Mucosa of rectum (tissue), 2 donors: ENCODE measurements around the gene RBM45.
"Not testable (repeated sequence)": the region's sequence is repeated elsewhere in the genome, so short reads cannot be mapped to it uniquely, and the experiment has no call there.

Source experiments
- H3K27ac ChIP-seq, 2 donors: one replicate each; pipeline ENCODE4 v1.7.0; 2013; ENCODE audit warnings: inconsistent platforms in 2 of 2, low read depth in 2 of 2, low read length in 2 of 2
- H3K27me3 ChIP-seq, 2 donors: one replicate each; pipeline ENCODE4 v1.7.0; 2013; ENCODE audit warnings: low read length in 2 of 2; ENCODE audit not compliant: control insufficient read depth in 2 of 2, insufficient read depth in 2 of 2
- H3K36me3 ChIP-seq, 2 donors: one replicate each; pipeline ENCODE4 v1.7.0; 2013; ENCODE audit warnings: low read length in 2 of 2; ENCODE audit not compliant: control insufficient read depth in 2 of 2, insufficient read depth in 2 of 2
- H3K4me1 ChIP-seq, 2 donors: one replicate each; pipeline ENCODE4 v1.7.0; 2013; ENCODE audit warnings: low read length in 2 of 2, mild to moderate bottlenecking in 1 of 2; ENCODE audit not compliant: control insufficient read depth in 2 of 2, insufficient read depth in 2 of 2
- H3K4me3 ChIP-seq, 2 donors: one replicate each; pipeline ENCODE4 v1.7.0; 2013; ENCODE audit warnings: low read length in 2 of 2
- H3K9ac ChIP-seq, 2 donors: one replicate each; pipeline ENCODE4 v1.7.0; 2013; ENCODE audit warnings: low read length in 2 of 2, low read depth in 1 of 2, mild to moderate bottlenecking in 1 of 2
- H3K9me3 ChIP-seq, 2 donors: one replicate each; pipeline ENCODE4 v1.7.0; 2013; ENCODE audit warnings: low read length in 2 of 2; ENCODE audit not compliant: control insufficient read depth in 2 of 2
- donor health status: healthy.
- donor health status: Normal muscosa, but diverticular disease.

The RBM45 gene

DNA sequence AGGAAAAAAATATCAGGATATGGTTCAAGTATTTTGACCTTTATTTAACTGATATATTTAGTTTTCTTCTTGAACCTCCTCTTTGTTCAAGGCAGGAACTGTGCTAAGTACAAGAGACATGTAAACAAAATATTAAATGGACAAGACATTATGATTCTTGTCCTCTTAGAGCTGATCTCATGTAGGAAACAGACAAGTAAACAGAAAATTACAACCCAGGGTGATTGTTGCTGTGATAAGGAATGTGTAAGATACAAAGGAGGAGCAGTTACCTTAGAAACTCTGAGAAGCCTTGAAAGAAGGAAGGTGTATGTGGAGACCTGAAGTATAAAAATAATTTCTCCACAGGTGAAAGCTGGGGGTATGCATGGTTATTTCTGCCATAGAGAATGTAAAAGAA is 12.9 kb downstream of the RBM45 start:
- Histone ChIP-seq H3K9ac (no peak overlapping the region), H3K27me3 (no peaks in the 10 kb centered on the region), H3K4me3 (no peak overlapping the region), H3K4me1 (no peaks in the 10 kb centered on the region), H3K9me3 (no peaks in the 10 kb centered on the region), H3K36me3 (peaks cover 36 to 42% of the 10 kb centered on the region in 2 donors), H3K27ac (no peak overlapping the region)

DNA sequence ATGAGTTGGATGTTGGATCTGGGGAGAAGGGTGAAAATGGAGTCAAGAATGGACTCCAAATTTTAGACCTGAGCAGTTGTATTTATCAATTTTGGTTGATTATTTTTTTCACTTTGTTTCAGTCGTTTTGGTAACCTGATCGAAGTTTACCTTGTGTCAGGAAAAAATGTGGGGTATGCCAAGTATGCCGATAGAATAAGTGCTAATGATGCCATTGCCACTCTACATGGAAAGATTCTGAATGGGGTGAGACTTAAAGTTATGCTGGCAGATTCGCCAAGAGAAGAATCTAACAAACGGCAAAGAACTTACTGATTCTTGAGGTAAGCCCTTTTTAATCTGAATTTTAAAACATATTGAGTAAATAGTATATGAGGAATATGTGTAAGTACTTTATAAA is 13.6 kb downstream of the RBM45 start:
- Histone ChIP-seq H3K27me3 (no peaks in the 10 kb centered on the region), H3K9me3 (no peaks in the 10 kb centered on the region), H3K4me1 (no peaks in the 10 kb centered on the region), H3K27ac (no peak overlapping the region), H3K4me3 (no peak overlapping the region), H3K36me3 (peaks cover 31 to 38% of the 10 kb centered on the region in 2 donors), H3K9ac (no peak overlapping the region)

DNA sequence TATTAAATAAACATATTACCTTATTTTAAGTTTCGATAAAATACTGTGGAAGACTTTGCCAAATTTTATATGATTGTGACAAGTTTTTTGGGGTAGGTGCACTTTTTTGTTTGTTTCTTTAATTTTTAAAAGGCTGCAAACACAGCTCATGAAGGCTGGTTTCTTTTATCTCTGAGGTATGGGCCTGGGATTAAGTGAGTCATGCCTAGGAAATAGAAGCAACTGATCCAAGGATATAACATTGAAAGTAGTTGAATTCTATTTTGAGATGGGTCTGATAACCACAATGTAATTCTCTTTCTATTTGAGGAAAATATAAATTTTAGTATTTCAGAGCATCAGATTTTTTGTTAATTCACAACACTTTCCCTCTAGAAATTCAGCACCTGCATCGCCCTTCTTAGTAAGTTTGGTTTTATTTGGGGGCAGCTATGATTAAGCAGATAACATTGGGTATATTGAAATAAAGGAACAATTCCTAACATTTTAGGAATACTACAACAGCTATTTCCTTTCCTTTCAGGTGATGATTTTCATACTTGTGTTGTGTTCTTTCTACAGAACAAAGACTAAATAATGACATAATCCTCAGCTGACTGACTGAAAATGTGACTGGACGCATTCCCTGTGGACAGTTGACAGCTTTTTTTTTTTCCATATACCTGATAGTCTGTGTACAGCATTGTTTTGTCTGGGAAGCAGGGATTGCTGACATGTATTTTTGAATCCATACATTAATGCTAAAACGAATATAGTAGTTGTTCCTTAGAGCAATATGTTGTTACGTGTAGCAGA is 16.8 kb downstream of the RBM45 start:
- Histone ChIP-seq H3K27ac (no peak overlapping the region), H3K9ac (no peak overlapping the region), H3K4me3 (no peak overlapping the region), H3K27me3 (no peaks in the 10 kb centered on the region), H3K9me3 (no peaks in the 10 kb centered on the region), H3K36me3 (peaks cover 19 to 20% of the 10 kb centered on the region in 2 donors), H3K4me1 (no peaks in the 10 kb centered on the region)

DNA sequence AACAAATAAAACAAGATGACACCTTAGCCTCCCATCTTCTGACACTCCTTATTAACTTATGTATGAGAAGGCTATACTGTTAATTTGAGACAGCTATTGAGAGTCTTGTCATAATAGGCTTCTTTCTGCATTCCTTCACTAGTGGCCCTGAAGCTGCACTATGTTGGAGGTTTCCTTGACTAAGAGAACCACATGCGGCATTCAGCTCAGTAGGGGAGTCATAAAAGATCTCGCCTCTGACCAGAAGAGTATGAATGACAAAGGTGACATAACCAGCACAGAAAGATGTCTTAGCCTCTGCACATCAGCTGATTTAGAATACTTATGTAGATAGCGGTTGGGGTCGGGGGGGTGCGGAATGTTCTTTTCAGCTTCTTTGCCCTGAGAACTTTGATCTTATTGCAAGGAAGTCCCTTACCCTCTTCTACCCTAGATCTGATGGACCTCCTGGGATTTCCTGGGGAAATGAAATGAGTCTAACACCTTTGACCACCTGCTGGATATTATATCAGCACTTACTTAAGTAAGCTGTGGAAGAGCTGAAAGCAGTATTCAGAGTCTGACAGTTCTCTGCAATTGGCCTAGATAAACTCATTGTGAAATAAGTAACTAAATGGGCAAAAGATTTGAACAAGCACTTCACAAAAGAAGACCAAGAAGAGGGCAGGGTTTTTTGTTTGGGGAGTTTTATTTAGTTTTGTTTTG is 24.2 kb downstream of the RBM45 start:
- Histone ChIP-seq H3K4me3 (no peak overlapping the region), H3K27ac (no peak overlapping the region), H3K9ac (no peak overlapping the region), H3K27me3 (no peaks in the 10 kb centered on the region), H3K4me1 (no peaks in the 10 kb centered on the region), H3K36me3 (peaks cover 3 to 15% of the 10 kb centered on the region in 2 donors), H3K9me3 (no peaks in the 10 kb centered on the region)

DNA sequence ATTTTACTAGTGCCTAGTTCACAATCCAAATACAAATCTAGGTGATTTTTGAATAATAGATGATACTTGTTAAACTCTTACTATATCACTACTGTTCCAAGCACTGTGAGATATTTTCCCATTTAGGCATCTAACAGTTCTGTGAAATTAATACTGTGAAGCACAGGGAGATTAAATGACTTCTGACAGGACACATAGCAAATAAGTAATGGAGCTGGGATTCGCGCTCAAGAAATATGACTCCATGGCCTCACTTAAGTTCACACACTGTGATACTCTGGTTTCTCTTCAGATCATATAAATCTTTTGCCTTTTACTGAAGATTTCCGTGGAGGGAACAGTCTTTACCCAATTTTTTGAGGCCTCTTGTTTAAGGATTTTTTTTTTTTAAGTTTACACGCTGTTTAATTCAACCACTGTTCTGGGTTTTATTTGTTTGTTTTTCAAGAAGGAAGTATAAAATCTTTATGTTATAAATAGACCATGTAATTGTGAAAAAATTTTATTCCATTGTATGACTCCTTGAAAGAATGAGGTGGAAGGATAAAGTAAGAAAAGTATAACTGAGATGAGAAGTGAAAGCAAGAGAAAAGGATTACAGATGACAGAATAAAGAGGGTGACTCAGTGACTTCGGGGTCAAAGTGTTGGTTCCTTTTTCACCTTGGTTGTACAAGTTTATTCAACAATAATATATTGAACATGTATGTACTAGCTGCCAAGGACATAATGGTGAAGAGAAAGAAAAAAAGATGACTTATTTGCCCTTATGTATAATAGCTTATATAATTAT is 30.2 kb downstream of the RBM45 start:
- no peak overlapping the region for H3K27ac ChIP-seq
- peaks cover 0 to 3% of the 10 kb centered on the region in 2 donors for H3K27me3 ChIP-seq
- no peaks in the 10 kb centered on the region for H3K36me3 ChIP-seq
- H3K9me3 ChIP-seq: no peaks in the 10 kb centered on the region
- H3K4me3 ChIP-seq: no peak overlapping the region
- no peak overlapping the region for H3K9ac ChIP-seq
- no peaks in the 10 kb centered on the region for H3K4me1 ChIP-seq

DNA sequence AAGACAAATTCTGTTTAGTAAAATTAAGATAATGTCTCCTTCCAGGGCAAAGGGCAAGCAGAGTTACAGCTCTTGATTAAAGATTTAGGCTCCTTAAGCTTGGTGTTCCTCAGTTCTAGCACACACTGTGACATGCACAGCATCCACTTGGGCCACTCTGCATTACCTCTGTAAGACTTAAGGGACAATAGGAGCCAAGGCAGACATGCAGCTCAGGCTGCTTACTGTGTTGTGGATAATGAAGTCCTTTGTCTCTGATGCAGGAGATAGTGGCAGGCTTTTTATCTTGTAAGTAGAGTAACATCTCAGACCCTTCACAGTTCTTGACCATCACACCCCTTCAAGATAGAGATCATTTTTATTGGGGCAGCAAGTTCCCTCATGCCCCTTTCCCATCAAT is 31.2 kb downstream of the RBM45 start:
- H3K4me3 ChIP-seq: no peak overlapping the region
- no peaks in the 10 kb centered on the region for H3K4me1 ChIP-seq
- no peaks in the 10 kb centered on the region for H3K36me3 ChIP-seq
- no peak overlapping the region for H3K9ac ChIP-seq
- H3K27ac ChIP-seq: no peak overlapping the region
- H3K27me3 ChIP-seq: peaks cover 0 to 3% of the 10 kb centered on the region in 2 donors
- H3K9me3 ChIP-seq: no peaks in the 10 kb centered on the region

DNA sequence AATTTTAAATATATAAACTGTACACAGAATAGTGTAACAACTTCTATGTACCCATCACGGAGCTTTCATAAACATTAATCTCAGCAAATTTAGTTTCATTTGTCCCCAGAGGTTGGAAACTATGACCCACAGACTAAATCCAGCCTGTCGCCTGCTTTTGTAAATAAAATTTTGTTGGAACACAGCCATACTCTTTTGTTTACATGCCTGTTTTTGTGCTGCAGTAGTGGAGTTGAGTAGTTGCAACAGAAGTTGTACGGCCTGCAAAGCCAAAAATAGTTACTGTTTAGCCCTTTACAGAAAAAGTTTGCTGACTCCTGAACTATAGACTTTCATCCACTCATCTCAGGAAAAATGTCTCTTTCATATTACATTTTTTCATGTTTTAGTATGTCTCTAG is 39.8 kb downstream of the RBM45 start:
- no peak overlapping the region for H3K27ac ChIP-seq
- H3K4me1 ChIP-seq: peaks cover 7 to 8% of the 10 kb centered on the region in 2 donors
- H3K4me3 ChIP-seq: no peak overlapping the region
- H3K9ac ChIP-seq: no peak overlapping the region
- no peaks in the 10 kb centered on the region for H3K36me3 ChIP-seq
- no peaks in the 10 kb centered on the region for H3K27me3 ChIP-seq
- peaks cover 0 to 3% of the 10 kb centered on the region in 2 donors for H3K9me3 ChIP-seq

DNA sequence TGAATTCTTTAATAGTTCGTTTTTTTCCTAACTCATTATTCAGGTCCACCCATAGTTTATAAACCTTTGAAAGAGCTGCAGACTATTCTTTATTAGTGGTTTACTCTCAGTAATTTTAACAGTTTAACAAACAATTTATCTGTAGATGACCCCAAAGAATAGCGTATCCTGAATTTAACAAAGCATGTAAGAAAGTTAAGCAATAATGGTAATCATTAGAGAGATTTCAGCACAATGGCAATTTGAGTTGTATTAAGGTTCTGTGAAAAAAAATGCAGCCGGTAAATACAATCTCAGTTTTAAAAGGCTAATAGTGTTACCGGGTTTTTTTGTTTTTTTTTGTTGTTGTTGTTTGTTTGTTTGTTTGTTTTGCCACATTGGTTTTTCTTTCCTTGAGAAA is 40.3 kb downstream of the RBM45 start:
- Histone ChIP-seq H3K4me3 (no peak overlapping the region), H3K4me1 (peaks cover 7 to 8% of the 10 kb centered on the region in 2 donors), H3K36me3 (no peaks in the 10 kb centered on the region), H3K27me3 (no peaks in the 10 kb centered on the region), H3K9me3 (peaks cover 0 to 3% of the 10 kb centered on the region in 2 donors), H3K9ac (no peak overlapping the region), H3K27ac (no peak overlapping the region)

DNA sequence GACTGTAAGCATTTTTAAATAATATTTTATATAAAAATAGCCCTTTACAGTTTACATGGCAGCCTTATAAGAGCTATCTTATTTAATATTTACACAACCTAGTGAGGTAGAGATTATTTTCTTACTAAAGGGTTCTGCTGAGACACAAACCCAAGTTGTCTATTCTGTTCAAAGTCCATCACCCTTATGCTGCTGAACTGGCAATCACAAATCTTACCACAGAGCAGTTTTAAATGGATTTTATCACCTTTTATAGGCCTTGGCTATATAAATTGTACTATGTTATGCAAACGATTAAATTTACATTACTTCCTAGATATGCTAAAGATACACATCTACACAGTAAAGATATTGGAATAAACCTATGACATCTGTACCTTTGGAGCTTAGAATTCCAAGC is 40.7 kb downstream of the RBM45 start:
- Histone ChIP-seq H3K36me3 (no peaks in the 10 kb centered on the region), H3K27me3 (no peaks in the 10 kb centered on the region), H3K9me3 (peaks cover 0 to 3% of the 10 kb centered on the region in 2 donors), H3K27ac (no peak overlapping the region), H3K4me1 (peaks cover 7 to 8% of the 10 kb centered on the region in 2 donors), H3K4me3 (no peak overlapping the region), H3K9ac (no peak overlapping the region)

DNA sequence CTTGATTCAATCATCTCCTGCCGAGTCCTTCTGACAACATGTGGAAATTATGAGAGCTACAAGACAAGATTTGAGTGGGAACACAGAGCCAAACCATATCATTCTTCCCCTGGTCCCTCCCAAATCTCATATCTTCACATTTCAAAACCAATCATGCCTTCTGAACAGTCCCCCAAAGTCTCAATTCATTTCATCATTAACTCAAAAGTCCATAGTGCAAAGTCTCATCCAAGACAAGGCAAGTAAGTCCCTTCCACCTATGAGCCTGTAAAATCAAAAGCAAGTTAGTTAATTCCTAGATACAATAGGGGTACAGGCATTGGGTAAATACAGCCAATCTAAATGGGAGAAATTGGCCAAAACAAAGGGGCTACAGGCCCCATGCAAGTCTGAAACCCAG is 41.6 kb downstream of the RBM45 start:
- not testable (repeated sequence) for H3K27me3 ChIP-seq, H3K9ac ChIP-seq, H3K9me3 ChIP-seq, H3K27ac ChIP-seq, H3K4me1 ChIP-seq, H3K36me3 ChIP-seq, H3K4me3 ChIP-seq
